ENCODE results near the gene HPSE.
"Not testable (repeated sequence)": the region's sequence is repeated elsewhere in the genome, so short reads cannot be mapped to it uniquely, and the experiment has no call there.

HPSE gene

GRCh38 chr4:83283181-83283580 is 51.5 kb downstream of the HPSE start:
- no peak for DNase-seq (ENCODE audit: low read depth)

GRCh38 chr4:83282049-83282535 is 52.6 kb downstream of the HPSE start:
- peak; percentile 57 for DNase-seq (ENCODE audit: low read depth)

- DNase-seq (ENCODE audit: low read depth): no peak
These were observed 53.3 kb downstream of the HPSE start for GRCh38 chr4:83281307-83281706.

GRCh38 chr4:83276299-83277040 is 58.2 kb downstream of the HPSE start:
- DNase-seq (ENCODE audit: low read depth): peak; percentile 13

- not testable (repeated sequence) for DNase-seq (ENCODE audit: low read depth)
These were observed 60.7 kb downstream of the HPSE start for GRCh38 chr4:83273926-83274325.

- no peak for DNase-seq (ENCODE audit: low read depth)
These were observed 61.7 kb downstream of the HPSE start for GRCh38 chr4:83272900-83273299.

- DNase-seq (ENCODE audit: low read depth): peak; percentile 27
These were observed 65.4 kb downstream of the HPSE start for GRCh38 chr4:83269256-83269655.

GRCh38 chr4:83268491-83268890 is 66.2 kb downstream of the HPSE start:
- DNase-seq (ENCODE audit: low read depth): peak; percentile 59

GRCh38 chr4:83267830-83268475 is 66.7 kb downstream of the HPSE start:
- DNase-seq (ENCODE audit: low read depth): peak; percentile 10

GRCh38 chr4:83267121-83267829 is 67.4 kb downstream of the HPSE start:
- DNase-seq (ENCODE audit: low read depth): peak; percentile 91

- peak; percentile 74 for DNase-seq (ENCODE audit: low read depth)
These were observed 68.0 kb downstream of the HPSE start for GRCh38 chr4:83266689-83267088.

GRCh38 chr4:83263106-83263505 is 71.5 kb downstream of the HPSE start:
- no peak for DNase-seq (ENCODE audit: low read depth)

- no peak for DNase-seq (ENCODE audit: low read depth)
These were observed 72.0 kb downstream of the HPSE start for GRCh38 chr4:83262682-83263081.

- DNase-seq (ENCODE audit: low read depth): no peak
These were observed 73.3 kb downstream of the HPSE start for GRCh38 chr4:83261307-83261706.

- no peak for DNase-seq (ENCODE audit: low read depth)
These were observed 75.1 kb downstream of the HPSE start for GRCh38 chr4:83259586-83259985.

- no peak for DNase-seq (ENCODE audit: low read depth)
These were observed 76.2 kb downstream of the HPSE start for GRCh38 chr4:83258461-83258860.

GRCh38 chr4:83257811-83258210 is 76.8 kb downstream of the HPSE start:
- no peak for DNase-seq (ENCODE audit: low read depth)

- peak; percentile 71 for DNase-seq (ENCODE audit: low read depth)
These were observed 79.1 kb downstream of the HPSE start for GRCh38 chr4:83255584-83255983.

GRCh38 chr4:83252782-83253405 is 81.8 kb downstream of the HPSE start:
- DNase-seq (ENCODE audit: low read depth): peak; percentile 65

GRCh38 chr4:83251447-83251830 is 83.2 kb downstream of the HPSE start:
- no peak for DNase-seq (ENCODE audit: low read depth)

- no peak for DNase-seq (ENCODE audit: low read depth)
These were observed 83.8 kb downstream of the HPSE start for GRCh38 chr4:83250687-83251446.

GRCh38 chr4:83248486-83248885 is 86.2 kb downstream of the HPSE start:
- DNase-seq (ENCODE audit: low read depth): no peak

All from amniotic epithelial cell (primary cell).